Amniotic epithelial cell (primary cell): ENCODE data around the gene COA1.
"Not testable (repeated sequence)": the region's sequence is repeated elsewhere in the genome, so short reads cannot be mapped to it uniquely, and the experiment has no call there.

Experiments used
- DNase-seq: peaks from one replicate; pipeline ENCODE4 v3.0.0-alpha.2; 2010; ENCODE audit warnings: low read depth

Gene COA1

GRCh38 chr7:43726466-43726865 is 2.9 kb downstream of the COA1 start:
- no peak for DNase-seq

GRCh38 chr7:43725251-43725650 is 4.1 kb downstream of the COA1 start:
- no peak for DNase-seq

DNA sequence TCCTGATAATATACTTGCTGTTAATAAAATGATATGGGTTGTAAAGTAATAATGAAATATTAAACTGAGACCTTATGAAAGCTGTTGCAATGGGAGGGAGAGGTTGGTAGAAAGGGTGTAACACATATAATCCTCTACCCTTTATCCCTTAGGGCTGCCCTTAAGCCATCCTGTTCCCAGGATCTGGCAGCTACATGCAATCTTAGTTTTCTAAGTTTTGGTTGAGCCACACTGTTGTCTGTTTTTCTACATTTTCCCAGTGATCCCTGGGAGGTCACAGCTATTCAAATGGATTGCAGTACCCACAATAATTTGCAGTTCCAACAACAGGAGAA is 6.3 kb downstream of the COA1 start:
- no peak for DNase-seq

DNA sequence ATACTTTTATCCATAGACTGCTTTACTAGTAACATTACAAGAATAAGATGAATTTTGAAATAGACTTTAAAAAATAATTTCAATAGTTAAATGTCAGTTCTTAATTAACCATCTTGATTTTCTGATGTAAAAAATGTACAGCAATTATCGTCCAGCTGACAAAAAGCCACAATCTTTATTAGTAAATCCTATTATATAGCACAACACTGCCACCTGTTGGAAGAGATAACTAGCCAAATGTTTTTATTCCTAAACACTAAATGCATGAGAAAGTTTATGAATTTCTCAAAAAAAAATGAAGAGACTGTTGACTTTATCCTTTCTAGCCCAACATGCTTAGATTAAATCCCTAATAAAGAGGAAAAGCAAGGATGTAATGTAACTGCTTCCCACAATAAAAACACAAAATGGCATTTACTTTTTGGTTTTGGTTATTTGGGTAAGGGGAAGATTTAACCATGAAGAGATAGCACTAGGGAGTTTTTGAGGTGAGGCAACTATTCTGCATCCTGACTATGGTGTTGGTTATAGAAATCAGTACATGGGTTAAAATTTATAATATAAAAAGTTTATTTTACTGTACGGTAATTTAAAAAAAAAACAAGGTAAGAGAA is 8.0 kb downstream of the COA1 start:
- peak; percentile 53 for DNase-seq

DNA sequence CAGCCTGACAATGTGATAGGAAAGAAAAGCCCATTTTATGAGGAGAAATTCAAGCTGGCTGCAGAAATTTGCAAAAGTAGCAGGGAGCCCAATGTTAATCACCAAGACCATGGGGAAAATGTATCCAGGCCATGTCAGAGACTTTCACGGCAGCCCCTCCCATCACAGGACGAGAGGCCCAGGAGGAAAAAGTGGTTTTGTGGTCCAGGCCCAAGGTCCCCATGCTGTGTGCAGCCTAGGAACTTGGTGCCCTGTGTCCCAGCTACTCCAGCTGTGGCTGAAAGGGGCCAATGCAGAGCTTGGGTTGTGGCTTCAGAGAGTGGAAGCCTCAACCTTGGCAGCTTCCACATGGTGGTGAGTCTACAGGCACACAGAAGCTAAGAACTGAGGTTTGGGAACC is 12.7 kb downstream of the COA1 start:
- DNase-seq: no peak

DNA sequence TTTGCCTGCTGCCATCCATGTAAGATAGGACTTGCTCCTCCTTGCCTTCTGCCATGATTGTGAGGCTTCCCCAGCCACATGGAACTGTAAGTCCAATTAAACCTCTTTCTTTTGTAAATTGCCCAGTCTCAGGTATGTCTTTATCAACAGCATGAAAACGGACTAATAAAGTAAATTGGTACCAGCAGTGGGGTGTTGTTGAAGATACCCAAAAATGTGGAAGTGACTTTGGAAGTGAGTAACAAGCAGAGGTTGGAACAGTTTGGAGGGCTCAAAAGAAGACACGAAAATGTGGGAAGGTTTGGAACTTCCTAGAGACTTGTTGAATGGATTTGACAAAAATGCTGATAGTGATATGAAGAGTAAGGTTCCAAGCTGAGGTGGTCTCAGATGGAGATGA is 13.4 kb downstream of the COA1 start:
- not testable (repeated sequence) for DNase-seq

- DNase-seq: no peak
Measured at GRCh38 chr7:43711503-43711902, 17.8 kb downstream of the COA1 start.

DNA sequence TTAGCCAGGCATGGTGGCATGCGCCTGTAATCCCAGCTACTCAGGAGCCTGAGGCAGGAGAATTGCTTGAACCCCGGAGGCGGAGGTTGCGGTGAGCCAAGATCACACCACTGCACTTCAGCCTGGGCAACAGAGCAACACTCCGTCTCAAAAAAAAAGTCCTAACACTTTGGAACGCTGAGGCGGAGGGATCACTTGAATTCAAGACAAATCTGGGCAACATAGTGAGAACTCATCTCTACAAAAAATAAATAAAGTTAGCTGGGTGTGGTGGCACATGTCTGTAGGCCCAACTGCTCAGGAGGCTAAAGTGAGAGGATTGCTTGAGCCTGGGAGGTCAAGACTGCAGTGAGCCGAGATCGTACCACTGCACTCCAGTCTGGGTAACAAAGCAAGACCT is 21.3 kb downstream of the COA1 start:
- DNase-seq: not testable (repeated sequence)

- no peak for DNase-seq
Measured at GRCh38 chr7:43703573-43703972, 25.8 kb downstream of the COA1 start.

DNA sequence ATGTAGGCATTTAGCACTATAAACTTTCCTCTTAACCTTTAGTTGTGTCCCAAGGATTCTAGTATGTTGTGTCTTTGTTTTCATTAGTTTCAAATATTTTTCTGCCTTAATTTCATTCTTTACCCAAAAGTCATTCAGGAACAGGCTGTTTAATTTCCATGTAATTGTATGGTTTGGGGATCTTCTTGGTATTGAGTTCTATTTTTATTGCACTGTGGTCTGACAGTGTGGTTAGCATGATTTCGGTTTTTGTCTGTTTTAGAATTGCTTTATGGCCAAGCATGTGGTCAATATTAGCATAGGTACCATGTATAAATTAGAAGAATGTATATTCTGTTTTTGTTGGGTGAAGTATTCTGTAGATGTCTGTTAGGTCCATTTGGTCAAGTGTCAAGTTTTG is 26.3 kb downstream of the COA1 start:
- no peak for DNase-seq

DNA sequence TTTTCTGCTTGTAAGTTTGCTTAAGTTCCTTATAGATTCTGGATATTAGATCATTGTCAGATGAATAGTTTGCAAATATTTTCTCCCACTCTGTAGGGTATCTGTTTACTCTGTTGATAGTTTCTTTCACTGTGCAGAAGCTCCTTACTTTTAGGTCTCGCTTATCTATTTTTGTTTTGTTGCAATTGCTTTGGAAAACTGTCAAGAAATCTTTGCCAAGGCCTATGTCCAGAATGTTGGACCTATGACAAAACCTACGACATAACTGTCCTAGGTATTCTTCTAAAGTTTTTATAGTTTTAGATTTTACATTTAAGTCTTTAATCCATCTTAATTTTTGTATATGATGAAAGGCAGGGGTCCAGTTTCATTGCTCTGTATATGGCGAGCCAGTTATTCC is 27.4 kb downstream of the COA1 start:
- DNase-seq: no peak

GRCh38 chr7:43701500-43701854 is 27.8 kb downstream of the COA1 start:
- DNase-seq: no peak

DNA sequence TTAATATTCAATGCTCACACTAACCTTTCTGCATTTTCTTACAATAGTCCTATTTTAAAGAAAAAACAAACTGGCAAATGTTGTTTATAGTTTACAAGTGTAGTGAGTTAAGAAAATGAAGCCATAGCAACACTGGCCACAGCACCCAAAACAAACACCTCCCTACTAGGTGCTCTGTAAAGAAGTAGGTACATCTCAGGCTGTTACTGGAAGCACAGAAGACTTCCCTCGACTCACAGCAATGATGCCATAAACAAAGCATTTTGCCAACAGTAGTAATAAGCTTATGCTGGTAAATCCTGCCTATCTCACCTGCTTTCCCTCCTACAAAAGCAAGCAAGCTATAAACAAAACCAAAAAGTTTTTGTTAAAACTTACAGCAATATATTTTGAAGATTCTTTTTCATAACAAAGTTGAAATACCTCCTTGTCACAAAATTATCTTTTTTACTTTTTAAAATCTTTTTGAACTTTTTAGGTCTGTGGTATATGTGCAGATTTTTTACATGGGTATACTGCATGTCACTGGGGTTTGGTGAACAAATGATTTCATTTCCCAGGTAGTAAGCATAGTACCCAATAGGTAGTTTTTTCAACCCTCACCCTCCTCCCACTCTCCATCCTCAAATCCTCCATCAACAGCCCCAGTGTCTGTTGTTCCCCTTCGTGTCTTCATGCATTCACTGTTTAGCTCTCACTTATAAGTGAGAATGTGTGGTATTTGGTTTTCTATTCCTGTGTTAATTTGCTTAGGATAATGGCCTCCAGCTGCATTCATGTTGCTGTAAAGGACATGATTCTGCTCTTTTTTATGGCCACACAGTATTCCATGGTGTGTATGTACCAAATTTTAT is 28.4 kb downstream of the COA1 start:
- no peak for DNase-seq

DNA sequence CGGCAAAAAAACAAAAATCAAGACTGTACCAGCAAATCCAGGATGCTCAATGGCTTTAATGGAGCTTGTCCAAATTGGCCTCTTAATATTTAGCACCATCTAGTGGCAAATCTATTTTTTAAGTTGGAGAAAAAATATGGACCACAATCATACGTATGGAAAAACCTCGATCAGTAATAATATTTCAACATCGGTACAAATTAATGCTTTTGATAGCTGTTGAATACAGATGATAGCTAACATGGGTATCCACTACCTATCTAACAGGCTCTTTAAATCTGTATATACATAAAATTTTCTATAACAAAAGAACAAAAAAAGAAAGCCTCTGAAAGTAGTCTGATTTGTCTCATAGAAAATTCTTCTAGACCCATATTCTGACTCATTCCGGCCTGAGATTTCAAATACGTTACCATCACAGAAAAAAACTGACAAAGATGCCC is 29.2 kb downstream of the COA1 start:
- DNase-seq: peak; percentile 67

DNA sequence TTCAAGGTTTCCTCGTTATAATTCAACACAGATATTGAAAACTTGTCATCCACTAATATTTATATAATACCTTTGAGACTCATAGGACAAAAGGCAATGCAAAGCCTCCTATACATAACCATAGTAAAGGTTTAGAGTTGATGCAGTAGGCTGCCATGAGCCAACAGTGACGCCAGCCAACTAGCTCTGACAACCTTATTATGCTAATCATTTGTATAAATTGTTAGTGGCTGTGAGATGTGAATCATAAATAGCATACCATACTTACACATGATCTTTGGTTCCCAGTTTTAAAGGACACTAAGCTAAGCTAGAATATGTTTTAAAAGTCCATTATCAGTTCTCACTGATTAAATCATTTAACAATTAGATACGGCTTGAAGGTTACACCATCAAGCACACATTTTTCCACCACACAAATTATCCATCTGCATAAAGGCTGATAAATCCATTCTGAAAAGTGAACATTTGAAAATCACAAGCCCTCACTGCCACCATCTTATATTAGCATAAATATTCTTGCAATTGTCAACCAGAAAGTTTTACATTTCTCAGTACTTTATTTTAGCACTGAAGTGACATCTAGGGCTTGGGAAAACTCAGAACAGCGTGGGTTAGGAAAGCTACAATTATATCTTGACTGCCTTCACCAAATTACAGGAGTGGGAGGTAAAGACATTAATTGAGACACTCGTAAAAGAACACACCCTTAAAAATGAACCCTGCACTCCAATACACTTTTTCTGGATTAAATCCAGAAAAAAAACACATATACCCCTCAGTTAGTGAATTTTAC is 30.7 kb downstream of the COA1 start:
- no peak for DNase-seq

GRCh38 chr7:43697690-43698089 is 31.6 kb downstream of the COA1 start:
- DNase-seq: peak; percentile 21

DNA sequence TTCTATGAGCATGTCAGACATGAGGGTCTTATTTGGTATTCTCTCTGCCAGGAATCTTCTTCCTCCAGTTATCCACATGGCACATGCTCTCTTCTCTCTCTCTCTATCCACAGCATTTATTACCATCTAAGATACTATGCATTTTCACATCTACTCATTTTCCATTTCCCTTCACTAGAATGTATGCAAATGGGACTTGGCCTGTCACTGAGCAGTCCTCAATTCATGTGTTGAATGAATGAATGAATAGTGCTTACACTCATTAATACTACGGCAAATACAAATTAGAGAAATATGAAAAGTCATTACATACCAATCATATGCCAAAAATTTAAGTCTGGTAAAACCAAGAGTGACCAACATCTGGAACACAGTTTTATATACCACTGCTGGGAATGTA is 34.0 kb downstream of the COA1 start:
- DNase-seq: no peak

- DNase-seq: peak; percentile 90
Measured at GRCh38 chr7:43694399-43694748, 34.9 kb downstream of the COA1 start.

DNA sequence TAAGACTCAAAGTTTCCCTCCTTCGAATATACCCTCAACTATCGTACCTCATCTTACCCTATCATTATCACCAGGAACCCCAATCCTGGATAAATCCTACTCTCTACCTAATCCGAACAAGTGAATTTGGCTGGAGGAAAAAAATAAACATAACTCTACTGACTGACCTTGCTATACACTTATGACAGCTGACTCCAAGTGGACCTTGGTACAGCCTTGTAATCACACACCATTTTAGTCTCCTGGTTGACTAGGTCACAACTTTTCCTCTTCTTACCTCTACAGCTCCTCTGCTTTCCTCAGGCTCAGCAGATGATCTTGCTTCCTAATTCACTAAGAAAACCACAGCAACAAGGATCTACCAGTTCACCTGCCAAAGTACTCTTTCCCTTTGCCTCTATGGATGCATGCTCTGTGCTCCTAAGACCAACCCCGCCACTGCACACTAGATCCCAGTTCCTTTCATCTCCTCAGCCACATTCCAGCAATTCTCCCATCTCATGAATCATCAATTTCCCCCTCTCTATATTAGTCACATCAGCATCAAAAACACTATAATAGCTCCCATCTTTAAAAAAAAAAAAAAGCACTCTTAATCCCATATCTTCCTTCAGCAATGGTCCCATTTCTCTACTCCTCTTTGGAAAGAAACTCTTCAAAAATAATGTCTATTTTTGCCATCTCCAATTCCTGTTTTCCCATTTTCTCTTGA is 35.5 kb downstream of the COA1 start:
- DNase-seq: peak; percentile 58

- no peak for DNase-seq
Measured at GRCh38 chr7:43692582-43693373, 36.5 kb downstream of the COA1 start.

GRCh38 chr7:43691611-43692010 is 37.7 kb downstream of the COA1 start:
- no peak for DNase-seq

GRCh38 chr7:43689115-43689514 is 40.2 kb downstream of the COA1 start:
- no peak for DNase-seq
